ENCODE data around the gene C19orf85.

DNA sequence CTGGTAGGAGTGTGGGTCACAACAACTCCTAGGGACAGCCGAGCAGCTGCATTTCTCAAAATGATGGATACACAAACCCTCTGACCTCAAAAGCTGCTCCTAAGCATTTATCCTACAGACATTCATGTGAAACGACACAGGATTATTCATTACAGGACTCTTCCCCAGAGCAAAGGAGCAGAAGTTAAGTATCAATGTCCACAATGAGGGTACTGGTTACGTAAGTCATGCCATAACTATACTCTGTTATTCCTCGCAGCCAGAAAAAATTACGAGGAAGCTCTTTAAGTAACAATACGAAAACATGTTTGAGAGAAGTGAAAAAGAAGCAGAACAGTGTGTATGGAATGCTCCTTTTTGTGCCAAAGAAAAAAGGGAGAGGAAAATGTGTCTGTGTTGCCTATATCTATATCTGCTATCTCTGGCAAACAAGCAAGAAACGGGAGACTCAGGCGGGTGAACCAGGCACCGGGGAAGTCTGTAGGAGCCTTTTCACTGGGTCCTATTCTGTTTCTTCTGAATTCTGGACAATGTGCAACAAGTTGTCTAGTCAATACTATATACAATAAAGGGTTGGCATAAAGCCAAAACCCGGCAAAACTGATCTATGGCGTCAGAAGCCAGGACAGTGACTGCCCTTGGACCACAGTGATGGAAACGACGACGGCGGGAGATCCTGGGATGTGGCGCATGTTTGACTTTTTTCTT, 4.4 kb downstream of the C19orf85 start:
- TF ChIP-seq CTCF (IDR thresholded peaks at IDR 0.05) (no peak), FOXM1 (IDR thresholded peaks at IDR 0.05; ENCODE audit: low read depth) (no peak), CHD2 (IDR thresholded peaks at IDR 0.05; ENCODE audit: low read length, partially characterized antibody) (no peak), YY1 (IDR thresholded peaks at IDR 0.05; ENCODE audit: low read depth) (no peak), MAX (IDR thresholded peaks at IDR 0.05; ENCODE audit: low read depth) (no peak), GATA2 (CRISPR knock-in tag; IDR thresholded peaks at IDR 0.05) (peak; percentile 56), FOSL2 (IDR thresholded peaks at IDR 0.05; ENCODE audit: borderline replicate concordance, low read depth) (no peak), MXI1 (IDR thresholded peaks at IDR 0.05; ENCODE audit: low read depth, low read length) (no peak), MEF2A (IDR thresholded peaks at IDR 0.05; ENCODE audit: borderline replicate concordance, low read depth) (no peak), SIN3A (IDR thresholded peaks at IDR 0.05; ENCODE audit: borderline replicate concordance, low read depth, low read length) (no peak), POLR2AphosphoS5 (IDR thresholded peaks at IDR 0.05; ENCODE audit: low read depth, low read length) (no peak), SMC3 (IDR thresholded peaks at IDR 0.05; ENCODE audit: low read depth, low read length) (no peak)
- TF ChIP-seq, protein P1, sequence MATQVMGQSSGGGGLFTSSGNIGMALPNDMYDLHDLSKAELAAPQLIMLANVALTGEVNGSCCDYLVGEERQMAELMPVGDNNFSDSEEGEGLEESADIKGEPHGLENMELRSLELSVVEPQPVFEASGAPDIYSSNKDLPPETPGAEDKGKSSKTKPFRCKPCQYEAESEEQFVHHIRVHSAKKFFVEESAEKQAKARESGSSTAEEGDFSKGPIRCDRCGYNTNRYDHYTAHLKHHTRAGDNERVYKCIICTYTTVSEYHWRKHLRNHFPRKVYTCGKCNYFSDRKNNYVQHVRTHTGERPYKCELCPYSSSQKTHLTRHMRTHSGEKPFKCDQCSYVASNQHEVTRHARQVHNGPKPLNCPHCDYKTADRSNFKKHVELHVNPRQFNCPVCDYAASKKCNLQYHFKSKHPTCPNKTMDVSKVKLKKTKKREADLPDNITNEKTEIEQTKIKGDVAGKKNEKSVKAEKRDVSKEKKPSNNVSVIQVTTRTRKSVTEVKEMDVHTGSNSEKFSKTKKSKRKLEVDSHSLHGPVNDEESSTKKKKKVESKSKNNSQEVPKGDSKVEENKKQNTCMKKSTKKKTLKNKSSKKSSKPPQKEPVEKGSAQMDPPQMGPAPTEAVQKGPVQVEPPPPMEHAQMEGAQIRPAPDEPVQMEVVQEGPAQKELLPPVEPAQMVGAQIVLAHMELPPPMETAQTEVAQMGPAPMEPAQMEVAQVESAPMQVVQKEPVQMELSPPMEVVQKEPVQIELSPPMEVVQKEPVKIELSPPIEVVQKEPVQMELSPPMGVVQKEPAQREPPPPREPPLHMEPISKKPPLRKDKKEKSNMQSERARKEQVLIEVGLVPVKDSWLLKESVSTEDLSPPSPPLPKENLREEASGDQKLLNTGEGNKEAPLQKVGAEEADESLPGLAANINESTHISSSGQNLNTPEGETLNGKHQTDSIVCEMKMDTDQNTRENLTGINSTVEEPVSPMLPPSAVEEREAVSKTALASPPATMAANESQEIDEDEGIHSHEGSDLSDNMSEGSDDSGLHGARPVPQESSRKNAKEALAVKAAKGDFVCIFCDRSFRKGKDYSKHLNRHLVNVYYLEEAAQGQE (IDR thresholded peaks at IDR 0.05; ENCODE audit: low read depth, low read length), result no peak
- TF ChIP-seq, protein P2, sequence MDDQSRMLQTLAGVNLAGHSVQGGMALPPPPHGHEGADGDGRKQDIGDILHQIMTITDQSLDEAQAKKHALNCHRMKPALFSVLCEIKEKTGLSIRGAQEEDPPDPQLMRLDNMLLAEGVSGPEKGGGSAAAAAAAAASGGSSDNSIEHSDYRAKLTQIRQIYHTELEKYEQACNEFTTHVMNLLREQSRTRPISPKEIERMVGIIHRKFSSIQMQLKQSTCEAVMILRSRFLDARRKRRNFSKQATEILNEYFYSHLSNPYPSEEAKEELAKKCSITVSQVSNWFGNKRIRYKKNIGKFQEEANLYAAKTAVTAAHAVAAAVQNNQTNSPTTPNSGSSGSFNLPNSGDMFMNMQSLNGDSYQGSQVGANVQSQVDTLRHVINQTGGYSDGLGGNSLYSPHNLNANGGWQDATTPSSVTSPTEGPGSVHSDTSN (IDR thresholded peaks at IDR 0.05), result no peak

Data from SK-N-SH (cell line).